Measurements from ENCODE around the gene ARHGDIG. TPM values are rescaled to one million over a fixed set of nuclear protein-coding genes. Genes with fewer than 3 reads are reported as not detected.

Gene ARHGDIG
- polyA plus RNA-seq, 1 donor from 2014 or later: not detected

- H3K27ac Mint-ChIP-seq: no peak overlapping the region
- H3K4me1 Mint-ChIP-seq: peaks cover 0 to 3% (median 0%) of the 10 kb centered on the region in 3 donors
- H3K27me3 Mint-ChIP-seq: peaks cover 6% of the 10 kb centered on the region
- H3K36me3 Mint-ChIP-seq: no peaks in the 10 kb centered on the region
- no peak overlapping the region for H3K4me3 Mint-ChIP-seq
- no peaks in the 10 kb centered on the region for H3K9me3 Mint-ChIP-seq
These were observed 11.2 kb upstream of the ARHGDIG start for GRCh38 chr16:269061-269796.

- no peak overlapping the region for H3K27ac Mint-ChIP-seq
- no peak overlapping the region for H3K4me3 Mint-ChIP-seq
- H3K36me3 Mint-ChIP-seq: no peaks in the 10 kb centered on the region
- peaks cover 0 to 3% (median 0%) of the 10 kb centered on the region in 3 donors for H3K4me1 Mint-ChIP-seq
- peaks cover 10% of the 10 kb centered on the region for H3K27me3 Mint-ChIP-seq
- no peaks in the 10 kb centered on the region for H3K9me3 Mint-ChIP-seq
These were observed 9.8 kb upstream of the ARHGDIG start for GRCh38 chr16:270381-271255.

GRCh38 chr16:272633-273546, 7.5 kb upstream of the ARHGDIG start:
- Mint-ChIP-seq H3K9me3 (no peaks in the 10 kb centered on the region), H3K4me3 (no peak overlapping the region), H3K27me3 (peaks cover 21% of the 10 kb centered on the region), H3K36me3 (no peaks in the 10 kb centered on the region), H3K27ac (no peak overlapping the region), H3K4me1 (peaks cover 0 to 1% (median 0%) of the 10 kb centered on the region in 3 donors)

GRCh38 chr16:273547-274421, 6.6 kb upstream of the ARHGDIG start:
- Mint-ChIP-seq H3K4me1 (peaks cover 0 to 1% (median 0%) of the 10 kb centered on the region in 3 donors), H3K4me3 (peak overlapping the region in 1 of 4 donors; percentile 23), H3K9me3 (no peaks in the 10 kb centered on the region), H3K27me3 (peaks cover 25% of the 10 kb centered on the region), H3K36me3 (no peaks in the 10 kb centered on the region), H3K27ac (no peak overlapping the region)

- H3K4me3 Mint-ChIP-seq: peak overlapping the region in 3 of 4 donors; percentile 59 to 78 (median 72)
- peaks cover 0 to 3% (median 0%) of the 10 kb centered on the region in 3 donors for H3K4me1 Mint-ChIP-seq
- peaks cover 30% of the 10 kb centered on the region for H3K27me3 Mint-ChIP-seq
- H3K9me3 Mint-ChIP-seq: no peaks in the 10 kb centered on the region
- no peak overlapping the region for H3K27ac Mint-ChIP-seq
- no peaks in the 10 kb centered on the region for H3K36me3 Mint-ChIP-seq
These were observed 5.2 kb upstream of the ARHGDIG start for GRCh38 chr16:275041-275641.

- Mint-ChIP-seq H3K36me3 (no peaks in the 10 kb centered on the region), H3K4me3 (peak within 1 kb of the TSS in 3 of 4 donors; percentile 59 to 82 (median 78)), H3K27me3 (peaks cover 30% of the 10 kb centered on the region), H3K9me3 (no peaks in the 10 kb centered on the region), H3K4me1 (peaks cover 0 to 3% (median 0%) of the 10 kb centered on the region in 3 donors), H3K27ac (peak within 1 kb of the TSS in 1 of 3 donors; percentile 74)
These were observed 4.6 kb upstream of the ARHGDIG start, which contains the start of gene RGS11 for GRCh38 chr16:275786-276232. TSS of gene RGS11 (minus strand) at chr16:275944. CDS start at chr16:275911, 33 bp downstream.

- Mint-ChIP-seq H3K27me3 (peaks cover 32% of the 10 kb centered on the region), H3K27ac (peak overlapping the region in 1 of 3 donors; percentile 74), H3K4me1 (peaks cover 0 to 3% (median 0%) of the 10 kb centered on the region in 3 donors), H3K9me3 (no peaks in the 10 kb centered on the region), H3K36me3 (no peaks in the 10 kb centered on the region), H3K4me3 (peak overlapping the region in 3 of 4 donors; percentile 58 to 82 (median 76))
These were observed 3.8 kb upstream of the ARHGDIG start for GRCh38 chr16:276426-277077.

GRCh38 chr16:278863-279366, 1.5 kb upstream of the ARHGDIG start:
- Mint-ChIP-seq H3K9me3 (no peaks in the 10 kb centered on the region), H3K27ac (no peak overlapping the region), H3K36me3 (no peaks in the 10 kb centered on the region), H3K4me1 (peaks cover 0 to 3% (median 0%) of the 10 kb centered on the region in 3 donors), H3K4me3 (no peak overlapping the region), H3K27me3 (peaks cover 34% of the 10 kb centered on the region)

GRCh38 chr16:279531-279930, 860 bp upstream of the ARHGDIG start:
- Mint-ChIP-seq H3K4me1 (peaks cover 0 to 3% (median 0%) of the 10 kb centered on the region in 3 donors), H3K27me3 (peaks cover 31% of the 10 kb centered on the region), H3K4me3 (peak overlapping the region in 1 of 4 donors; percentile 21), H3K9me3 (no peaks in the 10 kb centered on the region), H3K36me3 (no peaks in the 10 kb centered on the region), H3K27ac (no peak overlapping the region)

- Mint-ChIP-seq H3K9me3 (no peaks in the 10 kb centered on the region), H3K4me3 (no peak overlapping the region), H3K36me3 (no peaks in the 10 kb centered on the region), H3K27me3 (peaks cover 30% of the 10 kb centered on the region), H3K27ac (no peak overlapping the region), H3K4me1 (peaks cover 0 to 3% (median 0%) of the 10 kb centered on the region in 3 donors)
These were observed 358 bp upstream of the ARHGDIG start for GRCh38 chr16:280005-280460.

- no peak overlapping the region for H3K4me3 Mint-ChIP-seq
- no peaks in the 10 kb centered on the region for H3K36me3 Mint-ChIP-seq
- H3K27ac Mint-ChIP-seq: no peak overlapping the region
These were observed 734 bp downstream of the ARHGDIG start for GRCh38 chr16:280991-281659.

GRCh38 chr16:281660-282255, 1.4 kb downstream of the ARHGDIG start:
- H3K27ac Mint-ChIP-seq: no peak overlapping the region
- H3K36me3 Mint-ChIP-seq: peaks cover 4% of the 10 kb centered on the region
- H3K4me1 Mint-ChIP-seq: peaks cover 0 to 2% (median 0%) of the 10 kb centered on the region in 3 donors
- no peaks in the 10 kb centered on the region for H3K9me3 Mint-ChIP-seq
- no peak overlapping the region for H3K4me3 Mint-ChIP-seq
- peaks cover 22% of the 10 kb centered on the region for H3K27me3 Mint-ChIP-seq

More at GRCh38 chr16:280991-281659, 734 bp downstream of the ARHGDIG start:
- peaks cover 27% of the 10 kb centered on the region for H3K27me3 Mint-ChIP-seq
- H3K9me3 Mint-ChIP-seq: no peaks in the 10 kb centered on the region
- H3K4me1 Mint-ChIP-seq: peaks cover 0 to 3% (median 0%) of the 10 kb centered on the region in 3 donors

Data from IgD-negative memory B cell (primary cell).